Neutrophil (primary cell): ENCODE results near the gene BPIFB6.

Source experiments
- H3K27ac ChIP-seq: fragments of 200-600 bp; sonication (generic); 2 replicates; pipeline ENCODE4 v1.5.1; 2016; ENCODE audit warnings: mild to moderate bottlenecking, moderate library complexity
- H3K27me3 ChIP-seq: fragments of 200-600 bp; sonication (generic); 2 replicates; pipeline ENCODE4 v1.6.0; 2016; ENCODE audit warnings: mild to moderate bottlenecking
- H3K36me3 ChIP-seq: fragments of 200-600 bp; sonication (generic); 2 replicates; pipeline ENCODE4 v1.5.1; 2017
- H3K4me1 ChIP-seq, 2 experiments: fragments of 200-600 bp in 1 of 2; sonication (generic) in 1 of 2; 1 replicate in 1 of 2; 2 replicates in 1 of 2; pipeline versions ENCODE4 v1.5.1 to v1.6.1; 2013 to 2016; ENCODE audit warnings: low read depth in 1 of 2, low read length in 1 of 2, mild to moderate bottlenecking in 1 of 2, moderate library complexity in 1 of 2; ENCODE audit not compliant: control insufficient read depth in 1 of 2, insufficient read depth in 1 of 2
- H3K4me3 ChIP-seq, 2 experiments: fragments of 200-600 bp in 1 of 2; sonication (generic) in 1 of 2; 1 replicate in 1 of 2; 2 replicates in 1 of 2; pipeline ENCODE4 v1.5.1; 2013 to 2016; ENCODE audit warnings: low read depth in 1 of 2, low read length in 1 of 2, mild to moderate bottlenecking in 1 of 2, moderate library complexity in 1 of 2
- H3K9me3 ChIP-seq: fragments of 200-600 bp; sonication (generic); 2 replicates; pipeline ENCODE4 v1.5.1; 2016
- CTCF ChIP-seq: fragments of 200-600 bp; sonication (generic); IDR thresholded peaks from 2 replicates; pipeline ENCODE4 v1.5.1; 2016; ENCODE audit warnings: antibody characterized with exemption

The BPIFB6 gene

GRCh38 chr20:33012327-33013189 lies 18.9 kb upstream of the BPIFB6 start:
- no peaks in the 10 kb centered on the region for H3K36me3 ChIP-seq
- no peaks in the 10 kb centered on the region for H3K9me3 ChIP-seq
- H3K4me1 ChIP-seq, result no peaks in the 10 kb centered on the region
- H3K4me3 ChIP-seq, result no peak overlapping the region
- TF ChIP-seq CTCF, result no peak
- H3K27ac ChIP-seq, result no peak overlapping the region
- no peaks in the 10 kb centered on the region for H3K27me3 ChIP-seq

- H3K27ac ChIP-seq, result no peak overlapping the region
- no peaks in the 10 kb centered on the region for H3K4me1 ChIP-seq
- H3K4me3 ChIP-seq, result no peak overlapping the region
- no peaks in the 10 kb centered on the region for H3K36me3 ChIP-seq
- no peaks in the 10 kb centered on the region for H3K9me3 ChIP-seq
- TF ChIP-seq CTCF, result no peak
- H3K27me3 ChIP-seq, result no peaks in the 10 kb centered on the region
These were observed 17.6 kb upstream of the BPIFB6 start for GRCh38 chr20:33013701-33014326.

GRCh38 chr20:33014336-33015113 lies 16.9 kb upstream of the BPIFB6 start:
- Histone ChIP-seq H3K4me1 (no peaks in the 10 kb centered on the region), H3K27me3 (no peaks in the 10 kb centered on the region), H3K27ac (no peak overlapping the region), H3K4me3 (no peak overlapping the region), H3K36me3 (no peaks in the 10 kb centered on the region), H3K9me3 (no peaks in the 10 kb centered on the region)
- TF ChIP-seq CTCF, result no peak

- TF ChIP-seq CTCF, result no peak
- no peaks in the 10 kb centered on the region for H3K27me3 ChIP-seq
These were observed 16.3 kb upstream of the BPIFB6 start for GRCh38 chr20:33015114-33015484.

GRCh38 chr20:33015700-33016580 lies 15.5 kb upstream of the BPIFB6 start:
- TF ChIP-seq CTCF, result no peak
- Histone ChIP-seq H3K27ac (no peak overlapping the region), H3K36me3 (no peaks in the 10 kb centered on the region), H3K9me3 (no peaks in the 10 kb centered on the region), H3K4me1 (no peaks in the 10 kb centered on the region), H3K4me3 (no peak overlapping the region), H3K27me3 (no peaks in the 10 kb centered on the region)

More at GRCh38 chr20:33015114-33015484, 16.3 kb upstream of the BPIFB6 start:
- no peaks in the 10 kb centered on the region for H3K4me1 ChIP-seq
- H3K4me3 ChIP-seq, result no peak overlapping the region
- no peaks in the 10 kb centered on the region for H3K36me3 ChIP-seq
- H3K9me3 ChIP-seq, result no peaks in the 10 kb centered on the region
- H3K27ac ChIP-seq, result no peak overlapping the region
